ENCODE measurements around the gene ZFP36. TPM values are rescaled to one million over a fixed set of nuclear protein-coding genes. Genes with fewer than 3 reads are reported as not detected.
A peak's percentile ranks its signal among the peaks of the same experiment; 100 is the strongest.

ZFP36 gene
- total and polyA plus RNA-seq, 2 of the 8 experiments (the other 6 are each of a cell fraction or from before 2014, with no cell fraction given): 4.0 to 10.9 TPM

GRCh38 chr19:39390751-39391437 lies 15.8 kb upstream of the ZFP36 start, which contains the start of the genes MED29 and PAF1:
TSS of gene MED29 (plus strand) at chr19:39391378. CDS start at chr19:39391423, 45 bp downstream.
TSS of gene PAF1 (minus strand) at chr19:39391106. CDS start at chr19:39390864, 242 bp downstream.
- H2BK120ac ChIP-seq (replicated peaks; ENCODE audit: low read depth, low read length): no peak within 1 kb of the TSS
- H3K9me3 ChIP-seq (ENCODE audit: insufficient read depth in 2 of 2, low read depth in 1 of 2, low read length in 1 of 2): no peaks in the 10 kb centered on the region
- peaks cover 5 to 35% (median 20%) of the 10 kb centered on the region in 4 experiments; a peak in 6 of 8 replicates for H3K36me3 ChIP-seq (ENCODE audit: control insufficient read depth in 2 of 4, insufficient read depth in 4 of 4, low read length in 3 of 4)
- peak within 1 kb of the TSS; percentile 99 for H3K18ac ChIP-seq (ENCODE audit: extremely low read depth, low read length)
- H3K79me2 ChIP-seq (ENCODE audit: control insufficient read depth in 1 of 2, insufficient read depth in 2 of 2, low read length in 2 of 2): peaks cover 0 to 14% of the 10 kb centered on the region in 2 experiments; a peak in 2 of 4 replicates
- peak within 1 kb of the TSS; percentile 87 for H3K56ac ChIP-seq (replicated peaks; ENCODE audit: insufficient read length, low read depth, low read length)
- FAIRE-seq (peak; percentile 99), DNase-seq (ENCODE audit: low read depth in 1 of 2, low spot score in 2 of 2) (peak; percentile 91 to 99)
- peaks cover 2 to 10% (median 7%) of the 10 kb centered on the region in 4 experiments for H3K4me1 ChIP-seq (replicated peaks in 1 of 4; ENCODE audit: control insufficient read depth in 3 of 4, insufficient read depth in 4 of 4, low read length in 3 of 4)
- H2BK5ac ChIP-seq (ENCODE audit: low read depth, low read length): peak within 1 kb of the TSS; percentile 97
- peaks cover 2% of the 10 kb centered on the region; the same call in 1 of the 2 replicates for H3K23me2 ChIP-seq (ENCODE audit: low read depth, low read length)
- no peak within 1 kb of the TSS for H2BK20ac ChIP-seq (ENCODE audit: low read length)
- no peak within 1 kb of the TSS for H3K4ac ChIP-seq (replicated peaks; ENCODE audit: insufficient read length, low read depth, low read length)
- peak within 1 kb of the TSS; percentile 45 for H4K91ac ChIP-seq (replicated peaks; ENCODE audit: insufficient read length, low read length)
- peaks cover 0 to 7% of the 10 kb centered on the region in 2 experiments for H4K20me1 ChIP-seq (replicated peaks in 1 of 2; ENCODE audit: control insufficient read depth in 1 of 2, insufficient read depth in 2 of 2, low read length in 2 of 2)
- no peak within 1 kb of the TSS for H2AK5ac ChIP-seq (ENCODE audit: low read depth, low read length)
- no peak within 1 kb of the TSS for H3K14ac ChIP-seq (ENCODE audit: insufficient read length)
- peak within 1 kb of the TSS; percentile 91 to 97 (median 96) for H3K4me3 ChIP-seq (ENCODE audit: extremely low read depth in 1 of 4, insufficient read depth in 2 of 4, low read depth in 3 of 4, low read length in 4 of 4)
- ChIA-PET POLR2A (ENCODE audit: partially characterized antibody) (interaction anchor here (0.6 to 12.2 kb wide), 39 partner anchors 9 to 306 kb away, joined by 3 to 234 read pairs (median 5); partner anchors contain the start of genes EID2B, PLEKHG2, RPS16 and SAMD4B), CTCF (ENCODE audit: partially characterized antibody) (interaction anchor here (1.9 to 3.7 kb wide), 2 partner anchors 10 to 21 kb away, joined by 10 to 13 read pairs; partner anchors contain the start of gene PLEKHG2)
- peak within 1 kb of the TSS; percentile 95 for H2BK15ac ChIP-seq (ENCODE audit: low read length)
- H3K4me2 ChIP-seq (ENCODE audit: insufficient read depth in 1 of 2, low read depth in 2 of 2, low read length in 2 of 2): peak within 1 kb of the TSS; percentile 75 to 76
- H3K27ac ChIP-seq (ENCODE audit: low read depth, low read length): peak within 1 kb of the TSS; percentile 99
- peak within 1 kb of the TSS; percentile 68 for H2BK12ac ChIP-seq (ENCODE audit: low read depth, low read length)
- peak within 1 kb of the TSS; percentile 97 for H4K5ac ChIP-seq (ENCODE audit: insufficient read length, low read depth, low read length)
- no peak within 1 kb of the TSS for H3K23ac ChIP-seq (ENCODE audit: insufficient read length)
- WGBS, 2 experiments (ENCODE audit: extremely low coverage in 1 of 2, insufficient coverage in 1 of 2, insufficient read length in 1 of 2, insufficient replicate concordance in 2 of 2, low coverage in 1 of 2, low lambda C conversion rate in 2 of 2, missing lambda C conversion rate in 1 of 2): 2% methylated on average over 60 of the region's 60 CpGs; no CpG with 5 or more reads in 1 of the 2 experiments
- peak within 1 kb of the TSS; percentile 96; the same call in 1 of the 2 replicates for H4K8ac ChIP-seq (ENCODE audit: extremely low read depth, insufficient read depth, low read length)
- H3K9ac ChIP-seq (replicated peaks in 1 of 4; ENCODE audit: extremely low read depth in 1 of 4, low read depth in 3 of 4, low read length in 3 of 4): peak within 1 kb of the TSS; percentile 81 to 99 (median 90)
- H3K27me3 ChIP-seq (replicated peaks in 1 of 4; ENCODE audit: control insufficient read depth in 3 of 4, extremely low read depth in 1 of 4, insufficient read depth in 3 of 4, low read length in 3 of 4): no peaks in the 10 kb centered on the region
- peaks cover 5% of the 10 kb centered on the region for H3K79me1 ChIP-seq (ENCODE audit: low read depth, low read length)
- peak within 1 kb of the TSS; percentile 13; the same call in 1 of the 2 replicates for H2AFZ ChIP-seq (ENCODE audit: low read length)
- peak; percentile 7; the same call in 1 of the 2 replicates for TF ChIP-seq JUN (IDR thresholded peaks at IDR 0.05; ENCODE audit: low read depth, low read length)
- no peak for TF ChIP-seq MAFK (IDR thresholded peaks at IDR 0.05; ENCODE audit: low read depth, low read length)
- peak in 1 of 2 experiments; percentile 29; a peak in 1 of 3 replicates for TF ChIP-seq EP300 (IDR thresholded peaks at IDR 0.05; ENCODE audit: borderline replicate concordance in 1 of 2, low read depth in 2 of 2, low read length in 2 of 2)
- TF ChIP-seq SIX5 (IDR thresholded peaks at IDR 0.05; ENCODE audit: low read depth, low read length): peak; percentile 46
- no peak; the same call in 1 of the 2 replicates for TF ChIP-seq ATF2 (IDR thresholded peaks at IDR 0.05; ENCODE audit: low read length)
- peak; percentile 89 for TF ChIP-seq ASH2L (IDR thresholded peaks at IDR 0.05; ENCODE audit: low read length)
- 0 out of 2 replicates have a peak, but pooled peaks have one; percentile 24 for TF ChIP-seq KDM5A (IDR thresholded peaks at IDR 0.05; ENCODE audit: low read length)
- TF ChIP-seq SRF (IDR thresholded peaks at IDR 0.05; ENCODE audit: low read depth, low read length): no peak
- peak; percentile 35; the same call in 1 of the 2 replicates for TF ChIP-seq CEBPB (IDR thresholded peaks at IDR 0.05; ENCODE audit: low read depth, low read length)
- TF ChIP-seq ZNF274 (IDR thresholded peaks at IDR 0.05; ENCODE audit: borderline replicate concordance, extremely low read depth, low read length): no peak

Measured in H1 (cell line).